Lower leg skin (tissue), 3 donors: ENCODE data around the gene SULT1A3.
"Not testable (repeated sequence)": the region's sequence is repeated elsewhere in the genome, so short reads cannot be mapped to it uniquely, and the experiment has no call there.

Experiments used
- CTCF ChIP-seq, 3 donors: fragments of 450-650 bp; IDR thresholded peaks; one replicate each; pipeline ENCODE4 v1.5.1; 2016; ENCODE audit warnings: antibody characterized with exemption in 3 of 3, mild to moderate bottlenecking in 3 of 3, moderate library complexity in 2 of 3
- POLR2A ChIP-seq, 2 donors: fragments of 450-650 bp; IDR thresholded peaks; one replicate each; pipeline ENCODE4 v1.6.1; 2016 to 2017; ENCODE audit warnings: antibody characterized with exemption in 2 of 2, mild to moderate bottlenecking in 1 of 2, moderate library complexity in 1 of 2

GRCh38 chr16:30170145-30170544, 28.9 kb upstream of the SULT1A3 start:
- TF ChIP-seq CTCF, POLR2A (IDR thresholded peaks at IDR 0.05): not testable (repeated sequence)
